Measurements from ENCODE around the gene NRXN3. TPM values are rescaled to one million over a fixed set of nuclear protein-coding genes. Genes with fewer than 3 reads are reported as not detected.

The NRXN3 gene
- total and polyA plus RNA-seq, 2 of the 13 experiments (the other 11 are each of a cell fraction or from before 2014, with no cell fraction given): 0.03 TPM; not detected in 1

DNA sequence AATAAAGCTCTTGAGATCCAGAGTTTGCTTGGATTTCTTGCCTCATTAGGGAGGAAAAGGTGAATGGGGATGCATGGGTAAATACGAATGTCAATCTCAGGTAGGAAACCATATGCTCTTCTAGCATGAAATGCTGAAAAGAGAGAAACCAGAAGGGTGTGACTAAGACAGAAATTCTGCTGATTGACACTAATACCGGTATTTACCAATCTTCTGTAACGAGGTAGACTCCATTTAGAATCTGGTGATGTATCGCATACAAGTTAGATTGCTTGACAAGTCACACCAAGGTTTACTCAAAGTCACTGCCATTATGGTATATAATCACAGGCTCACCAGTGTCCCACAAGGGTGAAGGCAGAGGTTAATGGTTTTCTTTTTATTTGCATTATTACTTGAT lies 337.9 kb downstream of the NRXN3 start:
- no peak overlapping the region for H3K27ac ChIP-seq (ENCODE audit: extremely low read length, insufficient read depth, low read length)
- POLR2A ChIA-PET: no interaction called here
- no peak overlapping the region for H3K4me2 ChIP-seq (ENCODE audit: low read depth, low read length)
- H3K79me2 ChIP-seq (ENCODE audit: insufficient read depth, low read length): no peaks in the 10 kb centered on the region
- no peaks in the 10 kb centered on the region for H3K4me1 ChIP-seq (ENCODE audit: insufficient read depth, low read length)
- no peaks in the 10 kb centered on the region for H3K27me3 ChIP-seq (ENCODE audit: control insufficient read depth in 1 of 2, insufficient read depth in 2 of 2, low read length in 2 of 2)
- no peak for FAIRE-seq
- no peak overlapping the region for H3K4me3 ChIP-seq (replicated peaks in 1 of 3; ENCODE audit: insufficient read depth in 1 of 3, low read depth in 2 of 3, low read length in 3 of 3)
- no peak for ATAC-seq
- no peaks in the 10 kb centered on the region for H4K20me1 ChIP-seq (ENCODE audit: insufficient read depth, low read length)
- no peaks in the 10 kb centered on the region for H3K36me3 ChIP-seq (replicated peaks in 1 of 2; ENCODE audit: control insufficient read depth in 1 of 2, insufficient read depth in 2 of 2, low read length in 2 of 2)
- no peak overlapping the region for H2AFZ ChIP-seq (ENCODE audit: low read length)
- no peak for TF ChIP-seq KLF11 (CRISPR knock-in tag; IDR thresholded peaks at IDR 0.05)
- H3K9ac ChIP-seq (ENCODE audit: insufficient read depth, low read depth, low read length): no peak overlapping the region
- in situ Hi-C loops (cut with HindIII; ENCODE audit: extremely low pct_ligation_motif_present, low pct_unique_long_range_greater_than_20kb) (no loop called here), intact Hi-C loops (cut with micrococcal nuclease; ENCODE audit: unreplicated experiment) (no loop called here)
- no TSS peak for BruUV-seq (replicated peaks)
- 22% methylated on average over 4 of the region's 4 CpGs for WGBS (ENCODE audit: low lambda C conversion rate)
- DNase-seq (ENCODE audit: low spot score): no peak
- no peaks in the 10 kb centered on the region for H3K9me3 ChIP-seq (ENCODE audit: low read length)
- CTCF ChIA-PET (ENCODE audit: low intra/inter-chr PET ratio, low total read pairs): no interaction called here

DNA sequence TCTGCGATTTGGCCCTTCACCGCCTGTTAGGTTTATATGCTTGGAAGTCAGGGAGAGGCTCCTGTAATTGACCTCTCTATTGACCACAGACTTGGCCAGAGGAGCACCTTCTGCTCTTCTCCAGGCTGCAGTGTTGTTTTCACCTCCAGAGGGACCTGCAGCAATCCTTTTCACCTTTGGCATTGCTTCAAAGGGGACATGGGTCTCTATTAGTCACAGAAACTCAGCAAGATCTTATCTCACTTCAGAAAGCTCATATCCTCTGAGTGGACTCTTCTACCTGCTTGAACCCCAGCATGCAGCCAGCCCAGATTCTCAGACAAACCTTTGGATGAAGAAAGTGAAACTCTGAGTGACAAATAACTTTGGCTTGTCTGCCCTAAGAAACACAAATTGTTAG lies 339.3 kb downstream of the NRXN3 start:
- 89% methylated on average over 2 of the region's 2 CpGs for WGBS (ENCODE audit: low lambda C conversion rate)
- intact Hi-C loops (cut with micrococcal nuclease; ENCODE audit: unreplicated experiment) (no loop called here), in situ Hi-C loops (cut with HindIII; ENCODE audit: extremely low pct_ligation_motif_present, low pct_unique_long_range_greater_than_20kb) (no loop called here)
- no peak overlapping the region for H3K9ac ChIP-seq (ENCODE audit: insufficient read depth, low read depth, low read length)
- H3K4me2 ChIP-seq (ENCODE audit: low read depth, low read length): no peak overlapping the region
- CTCF ChIA-PET (ENCODE audit: low intra/inter-chr PET ratio, low total read pairs): no interaction called here
- H3K4me3 ChIP-seq (replicated peaks in 1 of 3; ENCODE audit: insufficient read depth in 1 of 3, low read depth in 2 of 3, low read length in 3 of 3): no peak overlapping the region
- ATAC-seq: no peak
- FAIRE-seq: no peak
- DNase-seq (ENCODE audit: low spot score): no peak
- TF ChIP-seq, protein P1, sequence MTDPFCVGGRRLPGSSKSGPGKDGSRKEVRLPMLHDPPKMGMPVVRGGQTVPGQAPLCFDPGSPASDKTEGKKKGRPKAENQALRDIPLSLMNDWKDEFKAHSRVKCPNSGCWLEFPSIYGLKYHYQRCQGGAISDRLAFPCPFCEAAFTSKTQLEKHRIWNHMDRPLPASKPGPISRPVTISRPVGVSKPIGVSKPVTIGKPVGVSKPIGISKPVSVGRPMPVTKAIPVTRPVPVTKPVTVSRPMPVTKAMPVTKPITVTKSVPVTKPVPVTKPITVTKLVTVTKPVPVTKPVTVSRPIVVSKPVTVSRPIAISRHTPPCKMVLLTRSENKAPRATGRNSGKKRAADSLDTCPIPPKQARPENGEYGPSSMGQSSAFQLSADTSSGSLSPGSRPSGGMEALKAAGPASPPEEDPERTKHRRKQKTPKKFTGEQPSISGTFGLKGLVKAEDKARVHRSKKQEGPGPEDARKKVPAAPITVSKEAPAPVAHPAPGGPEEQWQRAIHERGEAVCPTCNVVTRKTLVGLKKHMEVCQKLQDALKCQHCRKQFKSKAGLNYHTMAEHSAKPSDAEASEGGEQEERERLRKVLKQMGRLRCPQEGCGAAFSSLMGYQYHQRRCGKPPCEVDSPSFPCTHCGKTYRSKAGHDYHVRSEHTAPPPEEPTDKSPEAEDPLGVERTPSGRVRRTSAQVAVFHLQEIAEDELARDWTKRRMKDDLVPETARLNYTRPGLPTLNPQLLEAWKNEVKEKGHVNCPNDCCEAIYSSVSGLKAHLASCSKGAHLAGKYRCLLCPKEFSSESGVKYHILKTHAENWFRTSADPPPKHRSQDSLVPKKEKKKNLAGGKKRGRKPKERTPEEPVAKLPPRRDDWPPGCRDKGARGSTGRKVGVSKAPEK (CRISPR knock-in tag; IDR thresholded peaks at IDR 0.05; ENCODE audit: borderline replicate concordance): no peak
- no peak for TF ChIP-seq SOX13 (IDR thresholded peaks at IDR 0.05)
- no peak for TF ChIP-seq SOX13 (CRISPR knock-in tag; conservative IDR thresholded peaks at IDR 0.05 in 1 of 2, IDR thresholded peaks at IDR 0.05 in 1 of 2)
- no peak for TF ChIP-seq ZNF251 (CRISPR knock-in tag; IDR thresholded peaks at IDR 0.05)
- TF ChIP-seq TBX2 (CRISPR knock-in tag; IDR thresholded peaks at IDR 0.05; ENCODE audit: borderline replicate concordance): no peak
- no peak for TF ChIP-seq ZNF282 (IDR thresholded peaks at IDR 0.05; ENCODE audit: partially characterized antibody)
- TF ChIP-seq, protein P2, sequence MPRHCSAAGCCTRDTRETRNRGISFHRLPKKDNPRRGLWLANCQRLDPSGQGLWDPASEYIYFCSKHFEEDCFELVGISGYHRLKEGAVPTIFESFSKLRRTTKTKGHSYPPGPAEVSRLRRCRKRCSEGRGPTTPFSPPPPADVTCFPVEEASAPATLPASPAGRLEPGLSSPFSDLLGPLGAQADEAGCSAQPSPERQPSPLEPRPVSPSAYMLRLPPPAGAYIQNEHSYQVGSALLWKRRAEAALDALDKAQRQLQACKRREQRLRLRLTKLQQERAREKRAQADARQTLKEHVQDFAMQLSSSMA (CRISPR knock-in tag; IDR thresholded peaks at IDR 0.05): no peak
- no peak for TF ChIP-seq MTA1 (CRISPR knock-in tag; IDR thresholded peaks at IDR 0.05; ENCODE audit: borderline replicate concordance)
- TF ChIP-seq TRIM24 (CRISPR knock-in tag; IDR thresholded peaks at IDR 0.05): no peak
- TF ChIP-seq, protein P3, sequence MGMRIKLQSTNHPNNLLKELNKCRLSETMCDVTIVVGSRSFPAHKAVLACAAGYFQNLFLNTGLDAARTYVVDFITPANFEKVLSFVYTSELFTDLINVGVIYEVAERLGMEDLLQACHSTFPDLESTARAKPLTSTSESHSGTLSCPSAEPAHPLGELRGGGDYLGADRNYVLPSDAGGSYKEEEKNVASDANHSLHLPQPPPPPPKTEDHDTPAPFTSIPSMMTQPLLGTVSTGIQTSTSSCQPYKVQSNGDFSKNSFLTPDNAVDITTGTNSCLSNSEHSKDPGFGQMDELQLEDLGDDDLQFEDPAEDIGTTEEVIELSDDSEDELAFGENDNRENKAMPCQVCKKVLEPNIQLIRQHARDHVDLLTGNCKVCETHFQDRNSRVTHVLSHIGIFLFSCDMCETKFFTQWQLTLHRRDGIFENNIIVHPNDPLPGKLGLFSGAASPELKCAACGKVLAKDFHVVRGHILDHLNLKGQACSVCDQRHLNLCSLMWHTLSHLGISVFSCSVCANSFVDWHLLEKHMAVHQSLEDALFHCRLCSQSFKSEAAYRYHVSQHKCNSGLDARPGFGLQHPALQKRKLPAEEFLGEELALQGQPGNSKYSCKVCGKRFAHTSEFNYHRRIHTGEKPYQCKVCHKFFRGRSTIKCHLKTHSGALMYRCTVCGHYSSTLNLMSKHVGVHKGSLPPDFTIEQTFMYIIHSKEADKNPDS (CRISPR knock-in tag; IDR thresholded peaks at IDR 0.05): no peak
- TF ChIP-seq RAD21 (CRISPR knock-in tag; IDR thresholded peaks at IDR 0.05): no peak
- TF ChIP-seq HES4 (CRISPR knock-in tag; IDR thresholded peaks at IDR 0.05; ENCODE audit: borderline replicate concordance): no peak
- no peak for TF ChIP-seq PTBP1 (IDR thresholded peaks at IDR 0.05; ENCODE audit: low read depth, low read length, poor library complexity, severe bottlenecking)
- TF ChIP-seq ZNF180 (CRISPR knock-in tag; IDR thresholded peaks at IDR 0.05; ENCODE audit: borderline replicate concordance, low read depth): no peak
- no peaks in the 10 kb centered on the region for H3K9me3 ChIP-seq (ENCODE audit: low read length)
- no peaks in the 10 kb centered on the region for H3K4me1 ChIP-seq (ENCODE audit: insufficient read depth, low read length)
- no peaks in the 10 kb centered on the region for H4K20me1 ChIP-seq (ENCODE audit: insufficient read depth, low read length)
- BruUV-seq (replicated peaks): no TSS peak
- H3K27ac ChIP-seq (ENCODE audit: extremely low read length, insufficient read depth, low read length): no peak overlapping the region
- POLR2A ChIA-PET: no interaction called here
- no peaks in the 10 kb centered on the region for H3K36me3 ChIP-seq (replicated peaks in 1 of 2; ENCODE audit: control insufficient read depth in 1 of 2, insufficient read depth in 2 of 2, low read length in 2 of 2)
- no peak overlapping the region for H2AFZ ChIP-seq (ENCODE audit: low read length)
- no peaks in the 10 kb centered on the region for H3K27me3 ChIP-seq (ENCODE audit: control insufficient read depth in 1 of 2, insufficient read depth in 2 of 2, low read length in 2 of 2)
- no peaks in the 10 kb centered on the region for H3K79me2 ChIP-seq (ENCODE audit: insufficient read depth, low read length)

Measured in HepG2 (cell line).